Measurements from ENCODE around the gene BBS2.
A peak's percentile ranks its signal among the peaks of the same experiment; 100 is the strongest.

BBS2 gene

DNA sequence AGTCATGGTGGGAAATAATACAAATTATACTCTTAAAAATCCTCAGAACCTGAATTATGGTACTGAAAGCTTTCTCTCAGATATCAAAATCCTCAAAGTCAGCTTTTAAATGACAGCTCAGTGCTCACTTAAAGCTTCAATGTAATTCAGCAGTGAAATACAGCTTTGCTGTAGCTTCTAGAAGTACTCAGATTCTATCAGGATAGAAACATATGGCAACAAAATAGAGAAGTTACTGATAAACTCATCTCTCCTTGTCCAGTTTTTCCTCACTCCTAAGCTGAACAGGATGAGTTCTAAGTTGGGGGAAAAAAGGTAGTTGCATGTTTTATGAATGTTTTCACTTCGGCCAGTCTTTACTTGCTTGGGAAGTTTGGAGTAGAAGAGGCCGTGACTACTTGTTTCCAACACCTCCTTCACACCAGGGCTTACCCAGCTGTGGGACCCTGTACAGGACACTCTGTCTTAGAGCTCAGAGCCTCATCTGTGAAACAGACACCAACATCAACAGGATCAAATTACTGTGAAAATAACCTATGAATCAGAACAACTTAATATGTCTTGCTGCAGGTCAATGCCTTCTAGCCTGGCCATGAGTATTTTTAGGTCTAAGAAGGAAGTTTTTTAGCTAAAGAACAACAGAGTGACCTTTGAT lies 38.2 kb downstream of the BBS2 start:
- Histone ChIP-seq H3K36me3 (ENCODE audit: control insufficient read depth in 2 of 2, insufficient read depth in 1 of 2, low read length in 2 of 2) (peaks cover 13 to 54% of the 10 kb centered on the region in 2 experiments), H3K4me3 (ENCODE audit: low read depth, low read length) (no peak overlapping the region), H3K27ac (ENCODE audit: extremely low read depth, low read depth, low read length) (no peak overlapping the region), H3K4me1 (ENCODE audit: control insufficient read depth, insufficient read depth, low read length) (peaks cover 6% of the 10 kb centered on the region), H3K9me3 (ENCODE audit: control insufficient read depth, insufficient read depth, low read depth, low read length) (no peaks in the 10 kb centered on the region)
- ChIA-PET CTCF (interaction anchor here (1.1 to 2.3 kb wide), 2 partner anchors 32 to 220 kb away, joined by 4 to 8 read pairs; no protein-coding TSS in a partner anchor), POLR2A (interaction anchor here (0.6 kb wide), 1 partner anchor 80 kb away, joined by 7 read pairs; no protein-coding TSS in a partner anchor)
- TF ChIP-seq ZNF624 (tag by site-specific recombination; IDR thresholded peaks at IDR 0.05), result no peak
- TF ChIP-seq, protein P1, sequence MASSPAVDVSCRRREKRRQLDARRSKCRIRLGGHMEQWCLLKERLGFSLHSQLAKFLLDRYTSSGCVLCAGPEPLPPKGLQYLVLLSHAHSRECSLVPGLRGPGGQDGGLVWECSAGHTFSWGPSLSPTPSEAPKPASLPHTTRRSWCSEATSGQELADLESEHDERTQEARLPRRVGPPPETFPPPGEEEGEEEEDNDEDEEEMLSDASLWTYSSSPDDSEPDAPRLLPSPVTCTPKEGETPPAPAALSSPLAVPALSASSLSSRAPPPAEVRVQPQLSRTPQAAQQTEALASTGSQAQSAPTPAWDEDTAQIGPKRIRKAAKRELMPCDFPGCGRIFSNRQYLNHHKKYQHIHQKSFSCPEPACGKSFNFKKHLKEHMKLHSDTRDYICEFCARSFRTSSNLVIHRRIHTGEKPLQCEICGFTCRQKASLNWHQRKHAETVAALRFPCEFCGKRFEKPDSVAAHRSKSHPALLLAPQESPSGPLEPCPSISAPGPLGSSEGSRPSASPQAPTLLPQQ (tag by site-specific recombination; IDR thresholded peaks at IDR 0.05), result peak; percentile 37; the same call in 1 of the 2 replicates
- no peak for TF ChIP-seq ZNF521 (tag by site-specific recombination; IDR thresholded peaks at IDR 0.05)
- no peak for TF ChIP-seq ZNF473 (tag by site-specific recombination; IDR thresholded peaks at IDR 0.05)
- TF ChIP-seq ZNF555 (tag by site-specific recombination; conservative IDR thresholded peaks at IDR 0.05), result no peak
- TF ChIP-seq, protein P2, sequence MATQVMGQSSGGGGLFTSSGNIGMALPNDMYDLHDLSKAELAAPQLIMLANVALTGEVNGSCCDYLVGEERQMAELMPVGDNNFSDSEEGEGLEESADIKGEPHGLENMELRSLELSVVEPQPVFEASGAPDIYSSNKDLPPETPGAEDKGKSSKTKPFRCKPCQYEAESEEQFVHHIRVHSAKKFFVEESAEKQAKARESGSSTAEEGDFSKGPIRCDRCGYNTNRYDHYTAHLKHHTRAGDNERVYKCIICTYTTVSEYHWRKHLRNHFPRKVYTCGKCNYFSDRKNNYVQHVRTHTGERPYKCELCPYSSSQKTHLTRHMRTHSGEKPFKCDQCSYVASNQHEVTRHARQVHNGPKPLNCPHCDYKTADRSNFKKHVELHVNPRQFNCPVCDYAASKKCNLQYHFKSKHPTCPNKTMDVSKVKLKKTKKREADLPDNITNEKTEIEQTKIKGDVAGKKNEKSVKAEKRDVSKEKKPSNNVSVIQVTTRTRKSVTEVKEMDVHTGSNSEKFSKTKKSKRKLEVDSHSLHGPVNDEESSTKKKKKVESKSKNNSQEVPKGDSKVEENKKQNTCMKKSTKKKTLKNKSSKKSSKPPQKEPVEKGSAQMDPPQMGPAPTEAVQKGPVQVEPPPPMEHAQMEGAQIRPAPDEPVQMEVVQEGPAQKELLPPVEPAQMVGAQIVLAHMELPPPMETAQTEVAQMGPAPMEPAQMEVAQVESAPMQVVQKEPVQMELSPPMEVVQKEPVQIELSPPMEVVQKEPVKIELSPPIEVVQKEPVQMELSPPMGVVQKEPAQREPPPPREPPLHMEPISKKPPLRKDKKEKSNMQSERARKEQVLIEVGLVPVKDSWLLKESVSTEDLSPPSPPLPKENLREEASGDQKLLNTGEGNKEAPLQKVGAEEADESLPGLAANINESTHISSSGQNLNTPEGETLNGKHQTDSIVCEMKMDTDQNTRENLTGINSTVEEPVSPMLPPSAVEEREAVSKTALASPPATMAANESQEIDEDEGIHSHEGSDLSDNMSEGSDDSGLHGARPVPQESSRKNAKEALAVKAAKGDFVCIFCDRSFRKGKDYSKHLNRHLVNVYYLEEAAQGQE (tag by site-specific recombination; IDR thresholded peaks at IDR 0.05), result no peak
- TF ChIP-seq ZNF292 (tag by site-specific recombination; IDR thresholded peaks at IDR 0.05; ENCODE audit: borderline replicate concordance, low read depth), result no peak
- no peak for TF ChIP-seq ZNF843 (tag by site-specific recombination; IDR thresholded peaks at IDR 0.05)
- no peak for TF ChIP-seq MZF1 (tag by site-specific recombination; IDR thresholded peaks at IDR 0.05; ENCODE audit: borderline replicate concordance)
- TF ChIP-seq, protein P3, sequence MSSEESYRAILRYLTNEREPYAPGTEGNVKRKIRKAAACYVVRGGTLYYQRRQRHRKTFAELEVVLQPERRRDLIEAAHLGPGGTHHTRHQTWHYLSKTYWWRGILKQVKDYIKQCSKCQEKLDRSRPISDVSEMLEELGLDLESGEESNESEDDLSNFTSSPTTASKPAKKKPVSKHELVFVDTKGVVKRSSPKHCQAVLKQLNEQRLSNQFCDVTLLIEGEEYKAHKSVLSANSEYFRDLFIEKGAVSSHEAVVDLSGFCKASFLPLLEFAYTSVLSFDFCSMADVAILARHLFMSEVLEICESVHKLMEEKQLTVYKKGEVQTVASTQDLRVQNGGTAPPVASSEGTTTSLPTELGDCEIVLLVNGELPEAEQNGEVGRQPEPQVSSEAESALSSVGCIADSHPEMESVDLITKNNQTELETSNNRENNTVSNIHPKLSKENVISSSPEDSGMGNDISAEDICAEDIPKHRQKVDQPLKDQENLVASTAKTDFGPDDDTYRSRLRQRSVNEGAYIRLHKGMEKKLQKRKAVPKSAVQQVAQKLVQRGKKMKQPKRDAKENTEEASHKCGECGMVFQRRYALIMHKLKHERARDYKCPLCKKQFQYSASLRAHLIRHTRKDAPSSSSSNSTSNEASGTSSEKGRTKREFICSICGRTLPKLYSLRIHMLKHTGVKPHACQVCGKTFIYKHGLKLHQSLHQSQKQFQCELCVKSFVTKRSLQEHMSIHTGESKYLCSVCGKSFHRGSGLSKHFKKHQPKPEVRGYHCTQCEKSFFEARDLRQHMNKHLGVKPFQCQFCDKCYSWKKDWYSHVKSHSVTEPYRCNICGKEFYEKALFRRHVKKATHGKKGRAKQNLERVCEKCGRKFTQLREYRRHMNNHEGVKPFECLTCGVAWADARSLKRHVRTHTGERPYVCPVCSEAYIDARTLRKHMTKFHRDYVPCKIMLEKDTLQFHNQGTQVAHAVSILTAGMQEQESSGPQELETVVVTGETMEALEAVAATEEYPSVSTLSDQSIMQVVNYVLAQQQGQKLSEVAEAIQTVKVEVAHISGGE (tag by site-specific recombination; conservative IDR thresholded peaks at IDR 0.05; ENCODE audit: low read depth), result no peak
- no peak for TF ChIP-seq ZEB2 (tag by site-specific recombination; IDR thresholded peaks at IDR 0.05)
- TF ChIP-seq KLF7 (tag by site-specific recombination; IDR thresholded peaks at IDR 0.05; ENCODE audit: borderline replicate concordance), result no peak
- no peak for TF ChIP-seq ZNF416 (tag by site-specific recombination; IDR thresholded peaks at IDR 0.05)
- TF ChIP-seq SP7 (tag by site-specific recombination; IDR thresholded peaks at IDR 0.05), result peak; percentile 42
- TF ChIP-seq HOXC10 (CRISPR knock-in tag; IDR thresholded peaks at IDR 0.05), result no peak
- TF ChIP-seq, protein P4, sequence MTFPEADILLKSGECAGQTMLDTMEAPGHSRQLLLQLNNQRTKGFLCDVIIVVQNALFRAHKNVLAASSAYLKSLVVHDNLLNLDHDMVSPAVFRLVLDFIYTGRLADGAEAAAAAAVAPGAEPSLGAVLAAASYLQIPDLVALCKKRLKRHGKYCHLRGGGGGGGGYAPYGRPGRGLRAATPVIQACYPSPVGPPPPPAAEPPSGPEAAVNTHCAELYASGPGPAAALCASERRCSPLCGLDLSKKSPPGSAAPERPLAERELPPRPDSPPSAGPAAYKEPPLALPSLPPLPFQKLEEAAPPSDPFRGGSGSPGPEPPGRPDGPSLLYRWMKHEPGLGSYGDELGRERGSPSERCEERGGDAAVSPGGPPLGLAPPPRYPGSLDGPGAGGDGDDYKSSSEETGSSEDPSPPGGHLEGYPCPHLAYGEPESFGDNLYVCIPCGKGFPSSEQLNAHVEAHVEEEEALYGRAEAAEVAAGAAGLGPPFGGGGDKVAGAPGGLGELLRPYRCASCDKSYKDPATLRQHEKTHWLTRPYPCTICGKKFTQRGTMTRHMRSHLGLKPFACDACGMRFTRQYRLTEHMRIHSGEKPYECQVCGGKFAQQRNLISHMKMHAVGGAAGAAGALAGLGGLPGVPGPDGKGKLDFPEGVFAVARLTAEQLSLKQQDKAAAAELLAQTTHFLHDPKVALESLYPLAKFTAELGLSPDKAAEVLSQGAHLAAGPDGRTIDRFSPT (tag by site-specific recombination; IDR thresholded peaks at IDR 0.05), result no peak
- 0 out of 2 replicates have a peak, but pooled peaks have one; percentile 2 for TF ChIP-seq ZNF335 (tag by site-specific recombination; conservative IDR thresholded peaks at IDR 0.05)
- no peak for TF ChIP-seq ZNF239 (tag by site-specific recombination; IDR thresholded peaks at IDR 0.05)
- TF ChIP-seq, protein P5, sequence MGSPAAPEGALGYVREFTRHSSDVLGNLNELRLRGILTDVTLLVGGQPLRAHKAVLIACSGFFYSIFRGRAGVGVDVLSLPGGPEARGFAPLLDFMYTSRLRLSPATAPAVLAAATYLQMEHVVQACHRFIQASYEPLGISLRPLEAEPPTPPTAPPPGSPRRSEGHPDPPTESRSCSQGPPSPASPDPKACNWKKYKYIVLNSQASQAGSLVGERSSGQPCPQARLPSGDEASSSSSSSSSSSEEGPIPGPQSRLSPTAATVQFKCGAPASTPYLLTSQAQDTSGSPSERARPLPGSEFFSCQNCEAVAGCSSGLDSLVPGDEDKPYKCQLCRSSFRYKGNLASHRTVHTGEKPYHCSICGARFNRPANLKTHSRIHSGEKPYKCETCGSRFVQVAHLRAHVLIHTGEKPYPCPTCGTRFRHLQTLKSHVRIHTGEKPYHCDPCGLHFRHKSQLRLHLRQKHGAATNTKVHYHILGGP (tag by site-specific recombination; IDR thresholded peaks at IDR 0.05), result 0 out of 2 replicates have a peak, but pooled peaks have one; percentile 26
- TF ChIP-seq ZNF155 (tag by site-specific recombination; IDR thresholded peaks at IDR 0.05), result no peak
- no peak for TF ChIP-seq ZNF621 (tag by site-specific recombination; IDR thresholded peaks at IDR 0.05)
- TF ChIP-seq, protein P6, sequence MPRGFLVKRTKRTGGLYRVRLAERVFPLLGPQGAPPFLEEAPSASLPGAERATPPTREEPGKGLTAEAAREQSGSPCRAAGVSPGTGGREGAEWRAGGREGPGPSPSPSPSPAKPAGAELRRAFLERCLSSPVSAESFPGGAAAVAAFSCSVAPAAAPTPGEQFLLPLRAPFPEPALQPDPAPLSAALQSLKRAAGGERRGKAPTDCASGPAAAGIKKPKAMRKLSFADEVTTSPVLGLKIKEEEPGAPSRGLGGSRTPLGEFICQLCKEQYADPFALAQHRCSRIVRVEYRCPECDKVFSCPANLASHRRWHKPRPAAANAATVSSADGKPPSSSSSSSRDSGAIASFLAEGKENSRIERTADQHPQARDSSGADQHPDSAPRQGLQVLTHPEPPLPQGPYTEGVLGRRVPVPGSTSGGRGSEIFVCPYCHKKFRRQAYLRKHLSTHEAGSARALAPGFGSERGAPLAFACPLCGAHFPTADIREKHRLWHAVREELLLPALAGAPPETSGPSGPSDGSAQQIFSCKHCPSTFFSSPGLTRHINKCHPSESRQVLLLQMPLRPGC (tag by site-specific recombination; IDR thresholded peaks at IDR 0.05), result no peak
